Uterus (tissue), 4 donors: ENCODE measurements around the gene TANC1. TPM values are rescaled to one million over a fixed set of nuclear protein-coding genes. Genes with fewer than 3 reads are reported as not detected.
A peak's percentile ranks its signal among the peaks of the same experiment; 100 is the strongest.

Experiments used
- DNase-seq, 2 donors: peaks; one replicate each; pipeline ENCODE4 v3.0.0-alpha.2; 2019 to 2020
- H3K27ac ChIP-seq, 2 donors: fragments of 200-600 bp; sonication (generic); 1 replicate in 1 of 2; 2 replicates in 1 of 2; pipeline ENCODE4 v1.5.1; 2016 to 2018
- H3K27me3 ChIP-seq, 2 donors: fragments of 200-600 bp; sonication (generic); one replicate each; pipeline ENCODE4 v1.5.1; 2018 to 2019; ENCODE audit warnings: control low read depth in 1 of 2
- H3K36me3 ChIP-seq, 2 donors: fragments of 200-600 bp; sonication (generic); one replicate each; pipeline ENCODE4 v1.5.1; 2019; ENCODE audit warnings: control low read depth in 1 of 2
- H3K4me1 ChIP-seq, 2 donors: fragments of 200-600 bp; sonication (generic); one replicate each; pipeline ENCODE4 v1.5.1; 2018 to 2019; ENCODE audit warnings: control low read depth in 1 of 2
- H3K4me3 ChIP-seq, 2 donors: fragments of 200-600 bp; sonication (generic); 1 replicate in 1 of 2; 2 replicates in 1 of 2; pipeline ENCODE4 v1.5.1; 2018 to 2019; ENCODE audit warnings: mild to moderate bottlenecking in 1 of 2
- H3K9me3 ChIP-seq, 2 donors: fragments of 200-600 bp; sonication (generic); one replicate each; pipeline ENCODE4 v1.5.1; 2019; ENCODE audit warnings: control low read depth in 1 of 2
- POLR2A ChIP-seq, 2 donors: fragments of 450-650 bp; IDR thresholded peaks; one replicate each; pipeline ENCODE4 v1.6.1; 2016; ENCODE audit warnings: antibody characterized with exemption in 2 of 2, mild to moderate bottlenecking in 1 of 2, moderate library complexity in 1 of 2
- intact Hi-C: fragments of 100-400 bp; cut with DNase I; formaldehyde crosslinking; loops from one replicate; pipeline ENCODE4 v1.15.1; 2023; ENCODE audit warnings: low total_unique reads
- total RNA-seq, 4 donors: library from RNA; depleted of rRNA in 3 of 4; stranded (reverse); fragments of >200 nt in 3 of 4; gene quantifications; one replicate each; pipeline versions ENCODE4 v1.1.0 to v1.2.4, GENCODE V29; 2014 to 2023
- TF ChIP-seq, protein P1 (sequence below), 4 experiments: fragments of 200-600 bp in 2 of 4; fragments of 450-650 bp in 2 of 4; sonication (generic) in 2 of 4; IDR thresholded peaks; one replicate each; pipeline ENCODE4 v1.5.1; 2016 to 2019; ENCODE audit warnings: antibody characterized with exemption in 4 of 4, mild to moderate bottlenecking in 2 of 4, moderate library complexity in 1 of 4
- donor health status: DM: yes; HTN: yes; CAD: no.

TANC1 gene
- total RNA-seq, 4 donors from 2014 or later, result 34.7 to 92.7 (median 67.4) TPM

- no peak for TF ChIP-seq POLR2A (IDR thresholded peaks at IDR 0.05)
- TF ChIP-seq, protein P1, sequence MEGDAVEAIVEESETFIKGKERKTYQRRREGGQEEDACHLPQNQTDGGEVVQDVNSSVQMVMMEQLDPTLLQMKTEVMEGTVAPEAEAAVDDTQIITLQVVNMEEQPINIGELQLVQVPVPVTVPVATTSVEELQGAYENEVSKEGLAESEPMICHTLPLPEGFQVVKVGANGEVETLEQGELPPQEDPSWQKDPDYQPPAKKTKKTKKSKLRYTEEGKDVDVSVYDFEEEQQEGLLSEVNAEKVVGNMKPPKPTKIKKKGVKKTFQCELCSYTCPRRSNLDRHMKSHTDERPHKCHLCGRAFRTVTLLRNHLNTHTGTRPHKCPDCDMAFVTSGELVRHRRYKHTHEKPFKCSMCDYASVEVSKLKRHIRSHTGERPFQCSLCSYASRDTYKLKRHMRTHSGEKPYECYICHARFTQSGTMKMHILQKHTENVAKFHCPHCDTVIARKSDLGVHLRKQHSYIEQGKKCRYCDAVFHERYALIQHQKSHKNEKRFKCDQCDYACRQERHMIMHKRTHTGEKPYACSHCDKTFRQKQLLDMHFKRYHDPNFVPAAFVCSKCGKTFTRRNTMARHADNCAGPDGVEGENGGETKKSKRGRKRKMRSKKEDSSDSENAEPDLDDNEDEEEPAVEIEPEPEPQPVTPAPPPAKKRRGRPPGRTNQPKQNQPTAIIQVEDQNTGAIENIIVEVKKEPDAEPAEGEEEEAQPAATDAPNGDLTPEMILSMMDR (IDR thresholded peaks at IDR 0.05), result no peak
- Histone ChIP-seq H3K9me3 (no peaks in the 10 kb centered on the region), H3K36me3 (no peaks in the 10 kb centered on the region), H3K27ac (no peak overlapping the region), H3K4me3 (no peak overlapping the region), H3K27me3 (no peaks in the 10 kb centered on the region), H3K4me1 (no peaks in the 10 kb centered on the region)
- no peak for DNase-seq
- intact Hi-C loops, result no loop called here
These were observed 211.3 kb downstream of the TANC1 start for GRCh38 chr2:159179696-159180095.

DNA sequence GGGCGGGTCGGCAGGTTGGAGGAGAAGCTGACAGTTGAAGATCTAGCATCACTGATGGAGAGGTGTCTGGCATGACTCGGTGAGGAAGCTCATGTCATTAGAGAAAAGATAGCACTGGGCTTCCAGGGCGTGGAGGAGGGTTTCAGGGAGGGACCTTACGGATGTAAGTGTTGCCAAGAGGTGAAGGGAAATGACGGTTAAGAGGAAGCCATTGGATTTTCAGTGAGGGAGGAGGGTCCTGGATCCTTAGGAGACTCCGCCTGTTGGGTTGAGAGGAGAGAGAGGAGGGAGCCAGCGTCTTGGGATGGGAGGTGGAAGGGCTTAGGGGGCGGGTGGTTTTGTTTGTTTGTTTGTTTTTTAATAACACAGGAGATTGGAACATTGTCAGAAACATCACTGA is 214.9 kb downstream of the TANC1 start:
- Histone ChIP-seq H3K4me1 (no peaks in the 10 kb centered on the region), H3K9me3 (no peaks in the 10 kb centered on the region), H3K4me3 (no peak overlapping the region), H3K27me3 (no peaks in the 10 kb centered on the region), H3K36me3 (no peaks in the 10 kb centered on the region), H3K27ac (no peak overlapping the region)
- DNase-seq, result no peak
- intact Hi-C loops, result no loop called here
- TF ChIP-seq, protein P1 (IDR thresholded peaks at IDR 0.05), result no peak
- TF ChIP-seq POLR2A (IDR thresholded peaks at IDR 0.05), result no peak

DNA sequence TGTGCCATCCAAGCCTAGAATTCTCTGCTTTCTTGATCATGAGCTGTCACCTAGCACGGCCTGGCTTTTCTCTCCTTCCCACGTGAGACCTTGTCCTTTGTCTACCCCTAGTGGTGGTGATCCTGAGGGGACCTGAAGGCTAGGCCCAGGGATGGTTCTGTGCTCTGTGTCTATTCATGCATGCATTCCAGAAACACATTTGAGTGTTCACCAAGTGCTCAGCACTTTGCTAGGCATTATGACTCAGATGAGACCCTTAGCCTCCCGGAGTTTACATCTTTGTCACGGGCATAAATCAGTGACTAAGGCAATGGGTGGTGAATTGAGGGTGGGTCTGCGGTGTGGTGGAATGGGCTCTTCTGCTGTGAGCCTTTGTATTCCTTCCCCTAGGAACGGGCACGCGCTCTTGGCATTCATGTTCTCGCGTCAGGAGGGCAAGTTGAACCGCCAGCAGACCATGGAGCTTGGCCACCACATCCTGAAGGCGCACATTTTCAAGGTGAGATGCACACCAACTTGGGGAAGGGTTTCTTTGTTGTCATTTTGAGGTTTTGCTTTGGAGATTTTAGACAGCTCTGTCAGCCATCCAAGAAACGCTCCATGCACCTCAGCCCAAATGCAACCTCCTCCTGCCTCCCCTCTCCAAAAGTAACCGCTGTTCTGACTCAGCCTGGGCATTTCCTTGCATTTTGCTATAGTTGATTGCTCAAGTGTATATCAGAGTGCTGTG is 217.1 kb downstream of the TANC1 start:
- H3K4me1 ChIP-seq, result no peaks in the 10 kb centered on the region
- H3K9me3 ChIP-seq, result no peaks in the 10 kb centered on the region
- intact Hi-C loops, result no loop called here
- H3K27ac ChIP-seq, result no peak overlapping the region
- H3K27me3 ChIP-seq, result no peaks in the 10 kb centered on the region
- H3K4me3 ChIP-seq, result no peak overlapping the region
- TF ChIP-seq, protein P1 (IDR thresholded peaks at IDR 0.05), result peak in 1 of 4 experiments; percentile 26
- TF ChIP-seq POLR2A (IDR thresholded peaks at IDR 0.05), result no peak
- no peaks in the 10 kb centered on the region for H3K36me3 ChIP-seq
- DNase-seq, result no peak

DNA sequence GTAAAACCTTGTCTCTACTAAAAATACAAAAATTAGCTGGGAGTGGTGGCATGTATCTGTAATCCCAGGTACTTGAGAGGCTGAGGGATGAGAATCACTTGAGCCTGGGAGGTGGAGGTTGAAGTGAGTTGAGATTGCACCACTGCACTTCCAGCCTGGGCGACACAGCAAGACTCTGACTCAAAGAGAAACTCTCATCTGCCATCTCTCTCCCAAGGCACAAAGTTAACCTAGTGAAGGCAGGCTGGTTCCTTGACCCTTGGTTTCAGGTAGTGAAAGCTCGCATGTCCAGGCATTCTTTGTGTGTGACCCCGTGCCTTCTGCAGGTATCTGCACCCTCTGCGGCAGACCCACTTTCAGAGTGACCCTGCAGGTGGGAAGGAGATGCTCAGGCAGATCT is 218.0 kb downstream of the TANC1 start:
- no peak for TF ChIP-seq POLR2A (IDR thresholded peaks at IDR 0.05)
- TF ChIP-seq, protein P1 (IDR thresholded peaks at IDR 0.05), result no peak
- no peak for DNase-seq
- Histone ChIP-seq H3K27ac (no peak overlapping the region), H3K27me3 (no peaks in the 10 kb centered on the region), H3K4me1 (no peaks in the 10 kb centered on the region), H3K9me3 (no peaks in the 10 kb centered on the region), H3K36me3 (no peaks in the 10 kb centered on the region), H3K4me3 (no peak overlapping the region)
- intact Hi-C loops, result no loop called here

- TF ChIP-seq, protein P1 (IDR thresholded peaks at IDR 0.05), result no peak
- TF ChIP-seq POLR2A (IDR thresholded peaks at IDR 0.05), result no peak
- Histone ChIP-seq H3K9me3 (no peaks in the 10 kb centered on the region), H3K4me3 (no peak overlapping the region), H3K36me3 (no peaks in the 10 kb centered on the region), H3K27ac (no peak overlapping the region), H3K27me3 (no peaks in the 10 kb centered on the region), H3K4me1 (no peaks in the 10 kb centered on the region)
- intact Hi-C loops, result no loop called here
- no peak for DNase-seq
These were observed 218.7 kb downstream of the TANC1 start for GRCh38 chr2:159187106-159187505.
